ENCODE measurements around the gene KLHL42. TPM values are rescaled to one million over a fixed set of nuclear protein-coding genes. Genes with fewer than 3 reads are reported as not detected.
A peak's percentile ranks its signal among the peaks of the same experiment; 100 is the strongest.

Gene KLHL42
- total and polyA plus RNA-seq, 2 of the 13 experiments (the other 11 are each of a cell fraction or from before 2014, with no cell fraction given) = 13.5 to 14.0 TPM

GRCh38 chr12:27779416-27779919 is 565 bp upstream of the KLHL42 start (continued):
- peak; percentile 24; the same call in 1 of the 2 replicates for TF ChIP-seq MYC (CRISPR knock-in tag; IDR thresholded peaks at IDR 0.05; ENCODE audit: borderline replicate concordance)
- TF ChIP-seq ZNF274 (CRISPR knock-in tag; IDR thresholded peaks at IDR 0.05) = 0 out of 2 replicates have a peak, but pooled peaks have one; percentile 25
- 0 out of 2 replicates have a peak, but pooled peaks have one; percentile 11 for TF ChIP-seq TFDP1 (CRISPR knock-in tag; IDR thresholded peaks at IDR 0.05; ENCODE audit: borderline replicate concordance)
- TF ChIP-seq THRA (CRISPR knock-in tag; IDR thresholded peaks at IDR 0.05; ENCODE audit: borderline replicate concordance) = 0 out of 2 replicates have a peak, but pooled peaks have one; percentile 42
- TF ChIP-seq ELF3 (CRISPR knock-in tag; IDR thresholded peaks at IDR 0.05) = no peak
- TF ChIP-seq ZNF687 (CRISPR knock-in tag; IDR thresholded peaks at IDR 0.05) = peak; percentile 5; the same call in 1 of the 2 replicates
- TF ChIP-seq NFKBIZ (CRISPR knock-in tag; IDR thresholded peaks at IDR 0.05) = 0 out of 2 replicates have a peak, but pooled peaks have one; percentile 15
- TF ChIP-seq ZBTB38 (CRISPR knock-in tag; IDR thresholded peaks at IDR 0.05) = peak; percentile 30; the same call in 1 of the 2 replicates
- 0 out of 2 replicates have a peak, but pooled peaks have one; percentile 31 for TF ChIP-seq YEATS2 (CRISPR knock-in tag; IDR thresholded peaks at IDR 0.05; ENCODE audit: borderline replicate concordance)
- TF ChIP-seq PAX8 (CRISPR knock-in tag; IDR thresholded peaks at IDR 0.05; ENCODE audit: borderline replicate concordance) = no peak
- peak; percentile 43; the same call in 1 of the 2 replicates for TF ChIP-seq ZNF430 (CRISPR knock-in tag; IDR thresholded peaks at IDR 0.05)
- no peak for TF ChIP-seq ZNF136 (CRISPR knock-in tag; IDR thresholded peaks at IDR 0.05; ENCODE audit: low read depth)
- TF ChIP-seq EEA1 (CRISPR knock-in tag; IDR thresholded peaks at IDR 0.05; ENCODE audit: borderline replicate concordance) = no peak
- TF ChIP-seq CENPBD1 (CRISPR knock-in tag; IDR thresholded peaks at IDR 0.05; ENCODE audit: borderline replicate concordance, low read depth) = no peak
- TF ChIP-seq RCOR2 (CRISPR knock-in tag; IDR thresholded peaks at IDR 0.05) = no peak
- no peak for TF ChIP-seq E2F2 (CRISPR knock-in tag; IDR thresholded peaks at IDR 0.05; ENCODE audit: borderline replicate concordance)
- peak; percentile 26; the same call in 1 of the 2 replicates for TF ChIP-seq IRF2 (CRISPR knock-in tag; IDR thresholded peaks at IDR 0.05)
- TF ChIP-seq KMT2B (CRISPR knock-in tag; IDR thresholded peaks at IDR 0.05) = peak; percentile 0; the same call in 1 of the 2 replicates
- TF ChIP-seq FOSL2 (CRISPR knock-in tag; IDR thresholded peaks at IDR 0.05) = no peak
- no peak for TF ChIP-seq ZNF510 (CRISPR knock-in tag; IDR thresholded peaks at IDR 0.05; ENCODE audit: low read depth)
- TF ChIP-seq ZNF563 (CRISPR knock-in tag; IDR thresholded peaks at IDR 0.05) = no peak
- peak; percentile 68; the same call in 1 of the 2 replicates for TF ChIP-seq ZNF431 (CRISPR knock-in tag; IDR thresholded peaks at IDR 0.05; ENCODE audit: borderline replicate concordance, low read depth)
